Upper lobe of left lung (tissue), 6 donors: Measurements from ENCODE around the gene GABRD. TPM values are rescaled to one million over a fixed set of nuclear protein-coding genes. Genes with fewer than 3 reads are reported as not detected.
A peak's percentile ranks its signal among the peaks of the same experiment; 100 is the strongest.

ENCODE experiments used
- ATAC-seq, 2 donors: fragments of 200-7000 bp; cut with Tn5 transposase; one replicate each; pipeline ENCODE4 v1.9.1; 2022; ENCODE audit warnings: mild to moderate bottlenecking in 2 of 2, moderate library complexity in 2 of 2; ENCODE audit not compliant: low FRiP score in 2 of 2
- DNase-seq, 2 donors: peaks; one replicate each; pipeline ENCODE4 v3.0.0-alpha.2; 2019 to 2020
- H3K27ac ChIP-seq, 4 donors: fragments of 200-600 bp; sonication (generic); one replicate each; pipeline ENCODE4 v1.5.1; 2016 to 2019
- H3K27me3 ChIP-seq, 4 donors: fragments of 200-600 bp; sonication (generic); one replicate each; pipeline ENCODE4 v1.5.1; 2017 to 2019
- H3K36me3 ChIP-seq, 4 donors: fragments of 200-600 bp; sonication (generic); one replicate each; pipeline ENCODE4 v1.5.1; 2016 to 2019
- H3K4me1 ChIP-seq, 4 donors: fragments of 200-600 bp; sonication (generic); one replicate each; pipeline ENCODE4 v1.5.1; 2018 to 2019
- H3K4me3 ChIP-seq, 4 donors: fragments of 200-600 bp; sonication (generic); one replicate each; pipeline ENCODE4 v1.5.1; 2017 to 2019; ENCODE audit warnings: mild to moderate bottlenecking in 2 of 4, moderate library complexity in 1 of 4
- H3K9me3 ChIP-seq, 4 donors: fragments of 200-600 bp; sonication (generic); one replicate each; pipeline ENCODE4 v1.5.1; 2018 to 2019
- CTCF ChIP-seq, 6 experiments: fragments of 450-650 bp in 4 of 6; fragments of 200-600 bp in 2 of 6; sonication (generic) in 2 of 6; IDR thresholded peaks; one replicate each; pipeline ENCODE4 v1.5.1; 2016 to 2019; ENCODE audit warnings: antibody characterized with exemption in 6 of 6
- EP300 ChIP-seq, 4 donors: sonication (generic); formaldehyde crosslinking; IDR thresholded peaks; one replicate each; pipeline ENCODE4 v1.5.1; 2017; ENCODE audit warnings: antibody characterized with exemption in 4 of 4, control low read depth in 2 of 4
- POLR2A ChIP-seq, 4 donors: fragments of 450-650 bp; IDR thresholded peaks; one replicate each; pipeline ENCODE4 v1.5.1; 2016 to 2017; ENCODE audit warnings: antibody characterized with exemption in 4 of 4, mild to moderate bottlenecking in 2 of 4
- POLR2AphosphoS5 ChIP-seq, 2 donors: sonication (generic); formaldehyde crosslinking; IDR thresholded peaks; one replicate each; pipeline ENCODE4 v1.5.1; 2017; ENCODE audit warnings: antibody characterized with exemption in 2 of 2
- WGBS, 2 donors: methylation state at CpG; one replicate each; pipeline ENCODE4 v1.1.5; 2017 to 2018; 5-methylcytosine and 5-hydroxymethylcytosine counted together
- total RNA-seq, 6 donors: library from RNA; depleted of rRNA in 4 of 6; stranded (reverse); fragments of >200 nt in 4 of 6; gene quantifications; one replicate each; pipeline versions ENCODE4 v1.1.0 to v1.2.1, GENCODE V29; 2016 to 2021
- donor health status: DM: no; HTN: no; CAD: no; lungs with moderate emphysema.
- donor health status: DM: no; HTN: yes; CAD: no; lungs with severe emphysema.

GABRD gene
- total RNA-seq, 6 donors from 2014 or later, result 0.26 to 8.2 (median 1.2) TPM; not detected in 3

DNA sequence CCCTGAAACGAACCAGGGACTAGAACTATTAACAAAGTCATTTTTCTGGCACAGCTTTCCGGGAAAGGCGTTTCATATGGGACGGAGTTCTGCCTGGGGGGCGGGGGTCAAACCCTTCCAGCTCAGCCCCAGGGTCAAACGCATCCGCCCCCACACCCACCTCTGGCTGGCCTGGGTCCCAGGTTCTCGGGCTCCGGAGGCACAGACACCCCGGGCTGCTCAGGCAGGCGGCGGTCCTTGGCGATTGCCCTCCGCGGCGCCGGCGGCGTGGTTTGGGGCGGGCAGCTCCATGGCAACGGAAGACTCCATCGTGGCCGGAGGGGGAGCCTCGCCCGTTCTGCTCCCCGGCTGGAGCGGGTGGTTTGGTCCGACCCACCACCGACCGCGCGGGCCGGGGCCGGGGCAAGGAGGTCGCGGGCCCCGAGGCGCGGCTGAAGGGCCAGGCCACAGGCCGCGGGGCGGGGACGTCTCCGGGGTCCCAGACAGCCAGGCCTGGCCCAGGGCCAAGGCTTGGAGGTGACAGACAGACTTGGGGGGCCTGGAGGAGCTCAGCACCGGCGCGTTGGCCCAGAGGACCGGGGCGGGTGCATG lies 15.5 kb upstream of the GABRD start, which contains the start of gene CFAP74:
Gene CFAP74, minus strand, starts transcription at position 246 of the 591 bp plus-strand sequence. CDS start 12,830 bp downstream, outside the sequence.
- Histone ChIP-seq H3K4me3 (peak within 1 kb of the TSS in 2 of 4 donors; percentile 15 to 26), H3K36me3 (no peaks in the 10 kb centered on the region), H3K27ac (no peak within 1 kb of the TSS), H3K9me3 (no peaks in the 10 kb centered on the region), H3K4me1 (peaks cover 0 to 8% (median 6%) of the 10 kb centered on the region in 4 donors), H3K27me3 (peaks cover 0 to 11% (median 0%) of the 10 kb centered on the region in 4 donors)
- peak in 1 of 2 donors; percentile 60 for ATAC-seq
- TF ChIP-seq CTCF (IDR thresholded peaks at IDR 0.05) (no peak), POLR2A (IDR thresholded peaks at IDR 0.05) (no peak), EP300 (IDR thresholded peaks at IDR 0.05) (no peak), POLR2AphosphoS5 (IDR thresholded peaks at IDR 0.05) (no peak)
- peak; percentile 26 to 91 for DNase-seq
- WGBS, 2 donors, result 5 to 10% methylated on average over 12 to 19 of the region's 49 CpGs

GRCh38 chr1:2004856-2005255 lies 14.3 kb upstream of the GABRD start:
- Histone ChIP-seq H3K4me3 (no peak overlapping the region), H3K27ac (no peak overlapping the region), H3K4me1 (peaks cover 0 to 8% (median 6%) of the 10 kb centered on the region in 4 donors), H3K27me3 (peaks cover 0 to 11% (median 0%) of the 10 kb centered on the region in 4 donors), H3K9me3 (no peaks in the 10 kb centered on the region), H3K36me3 (no peaks in the 10 kb centered on the region)
- ATAC-seq (no peak), DNase-seq (peak in 1 of 2 donors; percentile 36)
- no peak for TF ChIP-seq EP300 (IDR thresholded peaks at IDR 0.05)
- no peak for TF ChIP-seq POLR2A (IDR thresholded peaks at IDR 0.05)
- TF ChIP-seq POLR2AphosphoS5 (IDR thresholded peaks at IDR 0.05), result no peak
- no peak for TF ChIP-seq CTCF (IDR thresholded peaks at IDR 0.05)
- 71 to 79% methylated on average over 20 to 21 of the region's 21 CpGs for WGBS, 2 donors

DNA sequence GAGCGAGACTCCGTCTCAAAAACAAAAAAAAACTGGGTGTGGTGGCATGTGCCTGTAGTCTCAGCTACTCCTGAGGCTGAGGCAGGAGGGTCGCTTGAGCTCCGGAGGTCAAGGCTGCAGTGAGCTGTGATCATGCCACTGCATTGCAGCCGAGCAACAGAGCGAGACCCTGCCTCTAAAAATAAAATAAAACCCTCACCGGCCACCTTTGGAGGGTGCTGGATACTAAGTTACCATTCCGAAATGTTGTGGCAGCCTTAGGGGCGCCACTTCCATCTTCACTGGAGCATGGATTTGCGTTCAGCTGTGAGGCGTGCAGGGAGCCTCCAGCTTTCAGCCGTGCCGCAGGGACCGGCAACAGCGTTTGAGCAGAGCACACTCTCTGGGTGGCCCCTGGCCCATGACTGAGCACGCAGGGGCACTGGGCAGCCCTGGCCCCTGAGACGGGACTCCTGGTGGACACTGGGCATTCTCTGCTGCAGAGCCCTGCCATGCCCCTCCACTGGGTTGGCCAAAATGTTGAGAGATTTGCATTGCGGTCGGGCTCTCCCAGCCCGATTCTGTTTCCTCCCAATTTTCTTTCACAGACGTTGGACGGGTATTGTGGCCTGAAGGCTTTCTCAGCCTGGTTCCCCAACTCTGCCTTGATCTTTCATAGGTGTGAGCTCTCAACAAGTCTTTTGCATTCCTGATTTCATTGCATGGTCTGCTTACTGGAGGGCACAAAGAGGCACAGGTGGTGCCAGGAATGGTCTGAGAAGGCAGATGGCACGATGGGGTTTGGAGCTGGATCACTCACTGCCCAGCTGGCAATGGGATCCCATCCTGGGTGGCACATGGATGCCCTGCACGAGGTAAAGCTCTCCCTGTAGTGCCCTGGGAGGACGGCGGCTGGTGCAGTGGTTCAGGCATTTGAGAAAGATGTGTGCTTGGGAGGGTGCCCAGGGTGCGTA lies 9.8 kb upstream of the GABRD start:
- H3K4me1 ChIP-seq, result no peaks in the 10 kb centered on the region
- no peaks in the 10 kb centered on the region for H3K9me3 ChIP-seq
- peak in 1 of 2 donors; percentile 63 for DNase-seq
- peak in 1 of 2 donors; percentile 63 for ATAC-seq
- TF ChIP-seq CTCF (IDR thresholded peaks at IDR 0.05) (no peak), POLR2A (IDR thresholded peaks at IDR 0.05) (no peak), EP300 (IDR thresholded peaks at IDR 0.05) (no peak), POLR2AphosphoS5 (IDR thresholded peaks at IDR 0.05) (no peak)
- no peak overlapping the region for H3K27ac ChIP-seq
- no peaks in the 10 kb centered on the region for H3K36me3 ChIP-seq
- H3K4me3 ChIP-seq, result no peak overlapping the region
- H3K27me3 ChIP-seq, result no peaks in the 10 kb centered on the region
- 85% methylated on average over 23 to 26 of the region's 27 CpGs for WGBS, 2 donors

DNA sequence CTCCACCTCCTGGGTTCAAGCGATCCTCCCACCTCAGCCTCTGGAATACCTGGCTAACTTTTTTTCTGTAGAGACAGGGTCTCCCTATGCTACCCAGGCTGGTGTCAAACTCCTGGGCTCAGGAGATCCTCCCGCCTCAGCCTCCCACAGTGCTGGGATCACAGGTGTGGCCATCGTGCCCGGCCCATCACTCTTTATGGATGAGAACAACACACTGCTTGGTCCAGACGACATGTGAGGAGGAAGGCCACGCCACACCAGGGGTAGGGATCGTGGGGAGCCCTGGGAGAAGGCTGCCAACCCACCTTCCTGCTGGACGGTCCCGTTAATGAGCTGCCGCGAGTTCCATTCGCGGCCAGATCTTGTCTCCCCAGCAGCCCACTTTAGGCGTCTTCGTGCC lies 5.0 kb upstream of the GABRD start:
- Histone ChIP-seq H3K27ac (no peak overlapping the region), H3K4me3 (no peak overlapping the region), H3K36me3 (no peaks in the 10 kb centered on the region), H3K9me3 (no peaks in the 10 kb centered on the region), H3K27me3 (peaks cover 0 to 6% (median 2%) of the 10 kb centered on the region in 4 donors), H3K4me1 (peaks cover 0 to 6% (median 2%) of the 10 kb centered on the region in 4 donors)
- TF ChIP-seq CTCF (IDR thresholded peaks at IDR 0.05) (no peak), POLR2AphosphoS5 (IDR thresholded peaks at IDR 0.05) (no peak), EP300 (IDR thresholded peaks at IDR 0.05) (no peak), POLR2A (IDR thresholded peaks at IDR 0.05) (no peak)
- DNase-seq (peak in 1 of 2 donors; percentile 22), ATAC-seq (no peak)
- 72 to 76% methylated on average over 13 to 15 of the region's 15 CpGs for WGBS, 2 donors
